Thyroid gland (tissue), 4 donors: ENCODE measurements around the gene CDKN2D.

Source experiments
- POLR2A ChIP-seq, 2 donors: fragments of 450-650 bp; IDR thresholded peaks; one replicate each; pipeline ENCODE4 v1.6.1; 2017; ENCODE audit warnings: antibody characterized with exemption in 2 of 2, mild to moderate bottlenecking in 2 of 2, moderate library complexity in 1 of 2
- TF ChIP-seq, protein P1 (sequence below), 6 experiments: fragments of 200-600 bp in 3 of 6; fragments of 450-650 bp in 3 of 6; sonication (generic) in 3 of 6; IDR thresholded peaks; one replicate each; pipeline ENCODE4 v1.5.1; 2016 to 2019; ENCODE audit warnings: antibody characterized with exemption in 6 of 6, mild to moderate bottlenecking in 2 of 6, inconsistent platforms in 1 of 6, moderate library complexity in 1 of 6

DNA sequence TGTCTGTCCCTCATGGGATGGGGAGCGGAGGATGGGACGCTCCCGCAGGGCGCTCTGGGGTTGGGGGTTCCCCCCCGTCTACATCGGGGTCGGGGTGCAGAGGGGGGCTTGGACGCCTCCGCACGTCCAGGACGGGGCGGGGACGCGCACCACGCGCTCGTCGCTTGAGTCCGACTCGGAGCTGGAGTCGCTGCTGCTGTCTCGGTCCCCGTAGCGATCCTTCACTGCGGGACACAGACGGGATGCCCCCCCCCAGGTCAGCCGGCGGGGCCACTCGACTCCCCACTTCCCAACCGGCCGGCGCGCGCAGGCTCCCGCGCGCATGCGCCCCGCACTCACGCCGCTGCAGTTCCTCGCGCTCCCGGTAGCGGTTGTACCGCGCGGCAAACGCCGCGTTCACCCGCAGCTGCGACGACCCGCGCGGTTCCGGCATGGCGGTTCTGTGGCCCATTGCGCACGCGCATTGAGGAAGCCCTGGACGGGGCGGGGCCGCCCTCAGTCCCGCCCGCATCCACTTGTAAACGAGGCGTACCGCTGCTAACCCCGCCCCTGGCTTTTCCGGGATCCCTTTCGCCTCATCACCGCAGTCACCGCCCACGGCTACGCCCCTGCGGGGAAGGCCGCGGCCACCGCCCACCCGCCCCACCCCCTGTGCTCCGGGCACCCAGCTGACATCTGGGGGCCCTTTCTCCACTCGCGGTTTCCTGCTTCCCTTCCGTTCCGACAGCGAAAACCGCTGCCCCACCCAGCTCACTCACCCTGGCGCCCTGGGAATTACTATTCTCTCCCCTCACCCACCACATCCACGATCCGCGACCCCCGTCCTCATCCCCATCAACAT is 3.0 kb downstream of the CDKN2D start, which contains the start of gene KRI1:
- TF ChIP-seq, protein P1, sequence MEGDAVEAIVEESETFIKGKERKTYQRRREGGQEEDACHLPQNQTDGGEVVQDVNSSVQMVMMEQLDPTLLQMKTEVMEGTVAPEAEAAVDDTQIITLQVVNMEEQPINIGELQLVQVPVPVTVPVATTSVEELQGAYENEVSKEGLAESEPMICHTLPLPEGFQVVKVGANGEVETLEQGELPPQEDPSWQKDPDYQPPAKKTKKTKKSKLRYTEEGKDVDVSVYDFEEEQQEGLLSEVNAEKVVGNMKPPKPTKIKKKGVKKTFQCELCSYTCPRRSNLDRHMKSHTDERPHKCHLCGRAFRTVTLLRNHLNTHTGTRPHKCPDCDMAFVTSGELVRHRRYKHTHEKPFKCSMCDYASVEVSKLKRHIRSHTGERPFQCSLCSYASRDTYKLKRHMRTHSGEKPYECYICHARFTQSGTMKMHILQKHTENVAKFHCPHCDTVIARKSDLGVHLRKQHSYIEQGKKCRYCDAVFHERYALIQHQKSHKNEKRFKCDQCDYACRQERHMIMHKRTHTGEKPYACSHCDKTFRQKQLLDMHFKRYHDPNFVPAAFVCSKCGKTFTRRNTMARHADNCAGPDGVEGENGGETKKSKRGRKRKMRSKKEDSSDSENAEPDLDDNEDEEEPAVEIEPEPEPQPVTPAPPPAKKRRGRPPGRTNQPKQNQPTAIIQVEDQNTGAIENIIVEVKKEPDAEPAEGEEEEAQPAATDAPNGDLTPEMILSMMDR (IDR thresholded peaks at IDR 0.05), result peak in 3 of 6 experiments; percentile 11 to 42 (median 33)
- peak; percentile 37 to 93 for TF ChIP-seq POLR2A (IDR thresholded peaks at IDR 0.05)
